B cell (primary cell): ENCODE measurements around the gene P2RX3. TPM values are rescaled to one million over a fixed set of nuclear protein-coding genes. Genes with fewer than 3 reads are reported as not detected.

Experiments used
- ATAC-seq: fragments of 200-7000 bp; cut with Tn5 transposase; one replicate; pipeline ENCODE4 v1.10.0; 2021; ENCODE audit warnings: low read depth, mild to moderate bottlenecking, moderate number of reproducible peaks, moderate library complexity
- CTCF ChIA-PET: fragments of 350-600 bp; sonication (Branson Sonifier 250); formaldehyde crosslinking; loops from one replicate; lab custom pipeline; 2021; ENCODE audit warnings: antibody characterized with exemption, inconsistent platforms; lab: Charles Lee
- POLR2A ChIA-PET: fragments of 350-600 bp; sonication (Branson Sonifier 250); formaldehyde crosslinking; loops from one replicate; lab custom pipeline; 2021; ENCODE audit warnings: antibody characterized with exemption; lab: Charles Lee
- DNase-seq: peaks from one replicate; pipeline ENCODE4 v3.0.0; 2013
- H2AFZ ChIP-seq: 2 replicates; pipeline ENCODE4 v1.6.1; 2012; ENCODE audit warnings: mild to moderate bottlenecking, low read depth, low read length; ENCODE audit not compliant: insufficient read depth, poor library complexity, severe bottlenecking
- H3K27ac ChIP-seq, 2 donors: 1 replicate in 1 of 2; 2 replicates in 1 of 2; pipeline ENCODE4 v1.5.1; 2012 to 2013; ENCODE audit warnings: low read length in 2 of 2, mild to moderate bottlenecking in 2 of 2, moderate library complexity in 1 of 2
- H3K27me3 ChIP-seq, 4 experiments: fragments of 200-600 bp in 1 of 4; sonication (generic) in 1 of 4; replicated peaks in 1 of 4; 1 replicate in 2 of 4; 2 replicates in 2 of 4; pipeline versions ENCODE4 v1.6.1 to v1.7.0; 2013 to 2016; ENCODE audit warnings: low read length in 3 of 4, mild to moderate bottlenecking in 2 of 4, mixed read lengths in 1 of 4, moderate library complexity in 1 of 4; ENCODE audit not compliant: insufficient read depth in 4 of 4, control insufficient read depth in 3 of 4; ENCODE audit errors: control extremely low read depth in 1 of 4
- H3K36me3 ChIP-seq, 2 experiments: replicated peaks in 1 of 2; 1 replicate in 1 of 2; 2 replicates in 1 of 2; pipeline versions ENCODE4 v1.6.1 to v1.7.1; 2013; ENCODE audit warnings: low read length in 1 of 2; ENCODE audit not compliant: insufficient read depth in 2 of 2, control insufficient read depth in 1 of 2; ENCODE audit errors: control extremely low read depth in 1 of 2, extremely low read depth in 1 of 2
- H3K4me1 ChIP-seq, 2 donors: fragments of 200-600 bp in 1 of 2; sonication (generic) in 1 of 2; 1 replicate in 1 of 2; 2 replicates in 1 of 2; pipeline versions ENCODE4 v1.5.1 to v1.6.1; 2013 to 2017; ENCODE audit warnings: low read length in 2 of 2; ENCODE audit not compliant: control insufficient read depth in 2 of 2, insufficient read depth in 2 of 2
- H3K4me2 ChIP-seq: replicated peaks from 2 replicates; pipeline ENCODE3; 2012; ENCODE audit warnings: mild to moderate bottlenecking, low read depth, low read length; ENCODE audit not compliant: poor library complexity, severe bottlenecking
- H3K4me3 ChIP-seq, 5 experiments: fragments of 200-600 bp in 1 of 5; sonication (generic) in 1 of 5; 1 replicate in 3 of 5; 2 replicates in 2 of 5; pipeline versions ENCODE4 v1.5.1 to v1.7.0; 2011 to 2016; ENCODE audit warnings: low read length in 4 of 5, mild to moderate bottlenecking in 4 of 5, low read depth in 2 of 5, control low read depth in 1 of 5, moderate library complexity in 1 of 5; ENCODE audit not compliant: insufficient read depth in 1 of 5; ENCODE audit errors: control extremely low read depth in 1 of 5, extremely low read depth in 1 of 5
- H3K79me2 ChIP-seq: fragments of 200-600 bp; sonication (generic); one replicate; pipeline ENCODE4 v1.6.0; 2016; ENCODE audit warnings: low read length; ENCODE audit not compliant: control insufficient read depth, insufficient read depth
- H3K9ac ChIP-seq: fragments of 200-600 bp; sonication (generic); 2 replicates; pipeline ENCODE4 v1.6.1; 2017; ENCODE audit warnings: mild to moderate bottlenecking, low read length, moderate library complexity
- H3K9me3 ChIP-seq, 3 donors: one replicate each; pipeline versions ENCODE4 v1.6.1 to v1.7.1; 2013; ENCODE audit warnings: low read length in 2 of 3; ENCODE audit not compliant: control insufficient read depth in 2 of 3, insufficient read depth in 1 of 3; ENCODE audit errors: control extremely low read depth in 1 of 3
- H4K20me1 ChIP-seq: 2 replicates; pipeline ENCODE4 v1.6.0; 2012; ENCODE audit warnings: mild to moderate bottlenecking, low read length; ENCODE audit not compliant: insufficient read depth, control insufficient read depth, poor library complexity, severe bottlenecking
- H3K27ac Mint-ChIP-seq: one replicate; pipeline ENCODE4 v1.8.0; 2021; ENCODE audit warnings: mixed read lengths
- H3K27me3 Mint-ChIP-seq: one replicate; pipeline ENCODE4 v1.8.0; 2021; ENCODE audit warnings: mixed read lengths
- H3K4me1 Mint-ChIP-seq: one replicate; pipeline ENCODE4 v1.8.0; 2021; ENCODE audit warnings: mixed read lengths
- H3K4me3 Mint-ChIP-seq: one replicate; pipeline ENCODE4 v1.8.0; 2021; ENCODE audit warnings: mixed read lengths
- H3K9me3 Mint-ChIP-seq: one replicate; pipeline ENCODE4 v1.8.0; 2022; ENCODE audit warnings: mixed read lengths; ENCODE audit not compliant: insufficient read depth
- CTCF ChIP-seq: fragments of 200-600 bp; IDR thresholded peaks from one replicate; pipeline ENCODE4 v1.8.0; 2022; ENCODE audit warnings: antibody characterized with exemption, mild to moderate bottlenecking
- EZH2 ChIP-seq: IDR thresholded peaks from 2 replicates; pipeline ENCODE4 v1.6.1; 2012; ENCODE audit warnings: borderline replicate concordance, low read depth, mild to moderate bottlenecking, moderate library complexity, low read length; ENCODE audit not compliant: insufficient read depth, poor library complexity, severe bottlenecking
- WGBS: methylation state at CpG from one replicate; pipeline ENCODE4 v1.1.5; 2013; ENCODE audit warnings: missing lambda C conversion rate; ENCODE audit not compliant: insufficient coverage; 5-methylcytosine and 5-hydroxymethylcytosine counted together
- intact Hi-C: fragments of 100-400 bp; cut with micrococcal nuclease; formaldehyde crosslinking; loops from one replicate; pipeline ENCODE4 v1.10.0; 2022
- polyA plus RNA-seq: library from polyadenylated mRNA; depleted of rRNA; stranded (reverse); fragments of >200 nt; gene quantifications from 2 replicates; pipeline ENCODE4 v1.2.3, GENCODE V29; 2012
- total RNA-seq, 2 donors: library from RNA; stranded (reverse); fragments of 120-200 nt in 1 of 2; gene quantifications; 1 replicate in 1 of 2; 2 replicates in 1 of 2; pipeline versions ENCODE4 v1.2.3 to v1.2.4, GENCODE V29; 2013 to 2022

P2RX3 gene
- total and polyA plus RNA-seq, 2 donors (not counting 1 experiment from before 2014, with no cell fraction given) = not detected

GRCh38 chr11:57320719-57321387 is 17.3 kb upstream of the P2RX3 start:
- Histone ChIP-seq H3K4me1 (peaks cover 10 to 15% of the 10 kb centered on the region in 2 donors), H3K79me2 (no peaks in the 10 kb centered on the region), H3K27me3 (no peaks in the 10 kb centered on the region), H4K20me1 (no peaks in the 10 kb centered on the region), H3K27ac (no peak overlapping the region), H3K4me2 (no peak overlapping the region), H3K4me3 (no peak overlapping the region), H3K9me3 (no peaks in the 10 kb centered on the region), H3K9ac (no peak overlapping the region), H2AFZ (no peak overlapping the region), H3K36me3 (peaks cover 0 to 5% of the 10 kb centered on the region in 2 experiments)
- CTCF ChIA-PET = no interaction called here
- 90% methylated on average over 2 of the region's 2 CpGs for WGBS
- H3K27ac Mint-ChIP-seq = no peak overlapping the region
- no peak for ATAC-seq
- H3K4me1 Mint-ChIP-seq = peaks cover 18% of the 10 kb centered on the region
- no peak for DNase-seq
- no peaks in the 10 kb centered on the region for H3K9me3 Mint-ChIP-seq
- intact Hi-C loops = no loop called here
- H3K4me3 Mint-ChIP-seq = no peak overlapping the region
- POLR2A ChIA-PET = no interaction called here
- TF ChIP-seq EZH2 = no peak
- TF ChIP-seq CTCF = no peak
- no peaks in the 10 kb centered on the region for H3K27me3 Mint-ChIP-seq

- H2AFZ ChIP-seq = no peak overlapping the region
- peaks cover 23% of the 10 kb centered on the region for H3K4me1 Mint-ChIP-seq
- DNase-seq = no peak
Measured at GRCh38 chr11:57321388-57322255, 16.5 kb upstream of the P2RX3 start.

More at GRCh38 chr11:57321388-57322255, 16.5 kb upstream of the P2RX3 start:
- no peaks in the 10 kb centered on the region for H3K27me3 Mint-ChIP-seq
- intact Hi-C loops = no loop called here
- Histone ChIP-seq H3K36me3 (peaks cover 0 to 5% of the 10 kb centered on the region in 2 experiments), H3K27ac (no peak overlapping the region), H3K4me1 (peaks cover 13 to 20% of the 10 kb centered on the region in 2 donors), H3K9ac (no peak overlapping the region), H3K79me2 (no peaks in the 10 kb centered on the region), H3K4me2 (no peak overlapping the region), H4K20me1 (no peaks in the 10 kb centered on the region), H3K27me3 (no peaks in the 10 kb centered on the region), H3K4me3 (no peak overlapping the region), H3K9me3 (no peaks in the 10 kb centered on the region)
- H3K4me3 Mint-ChIP-seq = peak overlapping the region; percentile 16
- WGBS = 100% methylated on average over 2 of the region's 6 CpGs
- no peaks in the 10 kb centered on the region for H3K9me3 Mint-ChIP-seq
- ChIA-PET CTCF (no interaction called here), POLR2A (no interaction called here)
- peak overlapping the region; percentile 26 for H3K27ac Mint-ChIP-seq
- ATAC-seq = no peak
- TF ChIP-seq EZH2 = no peak
- TF ChIP-seq CTCF = no peak
